Body of pancreas (tissue), 4 donors: Measurements from ENCODE around the gene LBX1.

Experiments
- CTCF ChIP-seq, 7 experiments: fragments of 450-650 bp in 4 of 7; fragments of 200-600 bp in 3 of 7; sonication (generic) in 3 of 7; IDR thresholded peaks; one replicate each; pipeline ENCODE4 v1.5.1; 2016 to 2019; ENCODE audit warnings: antibody characterized with exemption in 7 of 7
- POLR2A ChIP-seq, 3 donors: fragments of 450-650 bp; IDR thresholded peaks; one replicate each; pipeline ENCODE4 v1.6.1; 2016; ENCODE audit warnings: antibody characterized with exemption in 3 of 3, mild to moderate bottlenecking in 2 of 3

- TF ChIP-seq CTCF (IDR thresholded peaks at IDR 0.05) (no peak), POLR2A (IDR thresholded peaks at IDR 0.05) (no peak)
Measured at GRCh38 chr10:101183458-101184183, 45.6 kb downstream of the LBX1 start.
